OCI-LY7 (cell line): ENCODE measurements around the gene NSMCE1. TPM values are rescaled to one million over a fixed set of nuclear protein-coding genes. Genes with fewer than 3 reads are reported as not detected.

Experiments
- BruUV-seq: library from RNA; stranded (reverse); fragments of 400-500 nt; replicated peaks from 2 replicates; lab custom pipeline; 2021; lab: Mats Ljungman, UMichigan
- CTCF ChIA-PET: fragments of 300-600 bp; sonication (Branson Sonifier 250); formaldehyde crosslinking; loops from one replicate; lab custom pipeline; 2022; ENCODE audit warnings: antibody characterized with exemption; ENCODE audit not compliant: unreplicated experiment; lab: Charles Lee
- POLR2A ChIA-PET: fragments of 300-600 bp; sonication (Branson Sonifier 250); formaldehyde crosslinking; loops from one replicate; lab custom pipeline; 2022; ENCODE audit warnings: antibody characterized with exemption; lab: Charles Lee
- DNase-seq: peaks from one replicate; pipeline ENCODE4 v3.0.0-alpha.2; 2015; ENCODE audit warnings: low spot score
- H2AFZ ChIP-seq: fragments of 200-600 bp; sonication (generic), shearing (Covaris generic); 2 replicates; pipeline ENCODE4 v1.6.1; 2014; ENCODE audit warnings: mild to moderate bottlenecking, antibody characterized with exemption, low read length, moderate library complexity
- H3K27ac ChIP-seq: fragments of 200-600 bp; sonication (generic); 2 replicates; pipeline ENCODE4 v1.5.1; 2014; ENCODE audit warnings: mixed run types, low read depth, mild to moderate bottlenecking, moderate library complexity, low read length, inconsistent platforms; ENCODE audit not compliant: poor library complexity, severe bottlenecking
- H3K36me3 ChIP-seq: fragments of 200-600 bp; sonication (generic); 2 replicates; pipeline ENCODE4 v1.6.1; 2014; ENCODE audit warnings: mild to moderate bottlenecking, antibody characterized with exemption, low read length, moderate library complexity, mixed read lengths; ENCODE audit not compliant: insufficient read depth
- H3K4me1 ChIP-seq: fragments of 200-600 bp; sonication (generic); 2 replicates; pipeline ENCODE4 v1.5.1; 2014; ENCODE audit warnings: mild to moderate bottlenecking, low read length; ENCODE audit not compliant: insufficient read depth, poor library complexity, severe bottlenecking
- H3K4me2 ChIP-seq: fragments of 200-600 bp; sonication (generic); 2 replicates; pipeline ENCODE4 v1.6.1; 2014; ENCODE audit warnings: mild to moderate bottlenecking, low read length
- H3K4me3 ChIP-seq: fragments of 200-600 bp; sonication (generic); 2 replicates; pipeline ENCODE4 v1.5.1; 2014; ENCODE audit warnings: mild to moderate bottlenecking, low read depth, low read length; ENCODE audit not compliant: poor library complexity, severe bottlenecking
- H3K79me2 ChIP-seq: fragments of 200-600 bp; sonication (generic); 2 replicates; pipeline ENCODE4 v1.6.1; 2016; ENCODE audit warnings: low read depth, mild to moderate bottlenecking, low read length, moderate library complexity, mixed read lengths; ENCODE audit not compliant: insufficient read depth
- H3K9me2 ChIP-seq: fragments of 200-600 bp; sonication (generic); 2 replicates; pipeline ENCODE4 v1.6.1; 2016; ENCODE audit warnings: mild to moderate bottlenecking, low read length, mixed read lengths; ENCODE audit not compliant: insufficient read depth
- H3K9me3 ChIP-seq: fragments of 200-600 bp; sonication (generic); 2 replicates; pipeline ENCODE4 v1.6.1; 2014; ENCODE audit warnings: mild to moderate bottlenecking, mixed run types, low read length, mixed read lengths
- H4K20me1 ChIP-seq: fragments of 200-600 bp; sonication (generic); 2 replicates; pipeline ENCODE4 v1.6.1; 2014; ENCODE audit warnings: mild to moderate bottlenecking, antibody characterized with exemption, low read length, moderate library complexity, mixed read lengths; ENCODE audit not compliant: insufficient read depth
- EZH2phosphoT487 ChIP-seq: fragments of 200-600 bp; sonication (generic); IDR thresholded peaks from 2 replicates; pipeline ENCODE4 v1.6.1; 2018; ENCODE audit warnings: low read depth, borderline replicate concordance, mild to moderate bottlenecking, mixed run types, antibody characterized with exemption, low read length, moderate library complexity, mixed read lengths
- intact Hi-C: fragments of 100-400 bp; cut with micrococcal nuclease; formaldehyde crosslinking; loops from one replicate; pipeline ENCODE4 v1.10.0; 2022; ENCODE audit not compliant: unreplicated experiment
- total RNA-seq, 2 experiments: library from RNA; depleted of rRNA in 1 of 2; stranded (reverse); fragments of >200 nt in 1 of 2; shearing (Covaris generic) in 1 of 2; gene quantifications; 2 replicates each; pipeline ENCODE4 v1.2.3, GENCODE V29; 2014 to 2022
- TF ChIP-seq, protein P1 (sequence below): fragments of 200-600 bp; sonication (generic); conservative IDR thresholded peaks from 2 replicates; pipeline ENCODE4 v1.5.1; 2014; ENCODE audit warnings: mild to moderate bottlenecking, antibody characterized with exemption, low read length, moderate library complexity, mixed read lengths

NSMCE1 gene
- total RNA-seq, 2 experiments from 2014 or later = 51.1 to 84.0 TPM

DNA sequence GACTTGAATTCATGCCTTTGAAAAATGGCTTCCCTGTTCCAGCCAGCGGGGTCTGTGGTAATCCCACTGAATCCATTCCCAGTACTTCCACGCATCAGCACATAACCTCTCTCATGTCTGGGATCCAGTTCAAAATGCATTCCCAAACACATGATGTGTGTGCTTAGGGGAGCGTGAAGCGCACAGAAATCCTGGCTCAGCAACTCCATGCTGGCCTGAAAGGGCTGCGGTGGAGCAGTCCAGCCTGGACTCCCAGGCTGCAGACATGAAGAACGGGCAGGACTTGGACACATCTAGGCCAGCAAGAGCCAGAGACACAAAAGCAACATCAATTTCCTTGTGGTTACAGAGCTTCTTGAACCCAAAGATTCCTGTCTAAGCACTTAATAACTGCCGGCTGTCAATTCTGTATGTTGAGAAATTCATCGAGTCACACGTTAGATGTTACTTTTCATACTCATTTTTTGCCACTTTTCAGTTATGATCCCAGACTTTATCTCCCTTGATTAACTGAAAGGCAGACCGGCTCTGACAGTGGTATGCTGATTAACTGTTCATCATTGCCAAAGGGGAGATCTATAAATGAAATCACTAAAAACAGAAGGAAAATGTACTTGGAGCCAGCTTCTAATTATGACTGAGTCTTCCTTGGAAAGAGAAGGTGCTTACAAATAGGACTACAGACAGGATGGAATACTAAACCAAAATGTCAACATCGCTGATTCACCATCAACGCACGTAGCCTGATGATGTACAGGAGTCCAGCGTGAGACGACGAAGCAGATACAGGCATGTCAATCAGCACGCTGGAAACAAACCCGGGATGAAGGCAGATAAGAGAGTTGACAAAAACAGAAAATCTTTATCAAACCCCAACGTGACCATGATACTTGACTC lies 23.0 kb downstream of the NSMCE1 start:
- intact Hi-C loops = no loop called here
- no peaks in the 10 kb centered on the region for H3K9me3 ChIP-seq
- H2AFZ ChIP-seq = no peak overlapping the region
- H3K9me2 ChIP-seq = no peaks in the 10 kb centered on the region
- H3K36me3 ChIP-seq = peaks cover 14% of the 10 kb centered on the region; the same call in 1 of the 2 replicates
- no peak overlapping the region for H3K4me2 ChIP-seq
- no peaks in the 10 kb centered on the region for H4K20me1 ChIP-seq
- H3K79me2 ChIP-seq = no peaks in the 10 kb centered on the region
- H3K27ac ChIP-seq = no peak overlapping the region
- H3K4me1 ChIP-seq = no peaks in the 10 kb centered on the region
- TF ChIP-seq, protein P1, sequence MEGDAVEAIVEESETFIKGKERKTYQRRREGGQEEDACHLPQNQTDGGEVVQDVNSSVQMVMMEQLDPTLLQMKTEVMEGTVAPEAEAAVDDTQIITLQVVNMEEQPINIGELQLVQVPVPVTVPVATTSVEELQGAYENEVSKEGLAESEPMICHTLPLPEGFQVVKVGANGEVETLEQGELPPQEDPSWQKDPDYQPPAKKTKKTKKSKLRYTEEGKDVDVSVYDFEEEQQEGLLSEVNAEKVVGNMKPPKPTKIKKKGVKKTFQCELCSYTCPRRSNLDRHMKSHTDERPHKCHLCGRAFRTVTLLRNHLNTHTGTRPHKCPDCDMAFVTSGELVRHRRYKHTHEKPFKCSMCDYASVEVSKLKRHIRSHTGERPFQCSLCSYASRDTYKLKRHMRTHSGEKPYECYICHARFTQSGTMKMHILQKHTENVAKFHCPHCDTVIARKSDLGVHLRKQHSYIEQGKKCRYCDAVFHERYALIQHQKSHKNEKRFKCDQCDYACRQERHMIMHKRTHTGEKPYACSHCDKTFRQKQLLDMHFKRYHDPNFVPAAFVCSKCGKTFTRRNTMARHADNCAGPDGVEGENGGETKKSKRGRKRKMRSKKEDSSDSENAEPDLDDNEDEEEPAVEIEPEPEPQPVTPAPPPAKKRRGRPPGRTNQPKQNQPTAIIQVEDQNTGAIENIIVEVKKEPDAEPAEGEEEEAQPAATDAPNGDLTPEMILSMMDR = no peak
- no peak for TF ChIP-seq EZH2phosphoT487
- H3K4me3 ChIP-seq = no peak overlapping the region
- no peak for DNase-seq
- no TSS peak for BruUV-seq
- ChIA-PET CTCF (no interaction called here), POLR2A (no interaction called here)

DNA sequence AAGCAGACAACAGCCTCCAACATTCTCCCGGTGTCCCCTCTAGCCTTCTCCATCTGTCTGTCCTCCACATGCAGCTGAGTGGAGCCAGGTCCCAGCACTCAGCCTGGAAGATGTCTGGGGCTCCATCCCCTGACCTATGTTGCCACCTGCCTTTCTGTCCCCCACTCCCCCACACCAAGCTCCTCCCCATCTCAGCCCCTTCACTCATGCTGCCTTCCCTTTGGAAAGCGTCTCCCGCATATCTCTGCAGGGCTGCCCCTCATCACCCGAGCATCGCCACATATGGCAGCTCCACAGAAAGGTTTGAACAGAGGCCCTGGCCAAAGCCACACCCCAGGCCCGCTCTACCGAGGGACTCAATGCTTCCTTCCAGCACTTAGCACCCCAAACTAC lies 24.2 kb downstream of the NSMCE1 start:
- POLR2A ChIA-PET = no interaction called here
- DNase-seq = no peak
- H3K79me2 ChIP-seq = no peaks in the 10 kb centered on the region

More for the DNA sequence above, 24.2 kb downstream of the NSMCE1 start:
- no peaks in the 10 kb centered on the region for H3K4me1 ChIP-seq
- no peak overlapping the region for H3K27ac ChIP-seq
- H2AFZ ChIP-seq = no peak overlapping the region
- H3K9me3 ChIP-seq = no peaks in the 10 kb centered on the region
- H3K4me2 ChIP-seq = no peak overlapping the region
- H3K4me3 ChIP-seq = no peak overlapping the region
- BruUV-seq = no TSS peak
- intact Hi-C loops = no loop called here
- H3K9me2 ChIP-seq = no peaks in the 10 kb centered on the region
- no peaks in the 10 kb centered on the region for H4K20me1 ChIP-seq
- no peak for TF ChIP-seq EZH2phosphoT487
- TF ChIP-seq, protein P1 = no peak
- peaks cover 10% of the 10 kb centered on the region; the same call in 1 of the 2 replicates for H3K36me3 ChIP-seq
- CTCF ChIA-PET = no interaction called here
